ENCODE measurements around the gene DNASE1L3. TPM values are rescaled to one million over a fixed set of nuclear protein-coding genes. Genes with fewer than 3 reads are reported as not detected.
"Not testable (repeated sequence)": the region's sequence is repeated elsewhere in the genome, so short reads cannot be mapped to it uniquely, and the experiment has no call there.

Gene DNASE1L3
- total and polyA plus RNA-seq, 2 donors (not counting 1 experiment from before 2014, with no cell fraction given): not detected

DNA sequence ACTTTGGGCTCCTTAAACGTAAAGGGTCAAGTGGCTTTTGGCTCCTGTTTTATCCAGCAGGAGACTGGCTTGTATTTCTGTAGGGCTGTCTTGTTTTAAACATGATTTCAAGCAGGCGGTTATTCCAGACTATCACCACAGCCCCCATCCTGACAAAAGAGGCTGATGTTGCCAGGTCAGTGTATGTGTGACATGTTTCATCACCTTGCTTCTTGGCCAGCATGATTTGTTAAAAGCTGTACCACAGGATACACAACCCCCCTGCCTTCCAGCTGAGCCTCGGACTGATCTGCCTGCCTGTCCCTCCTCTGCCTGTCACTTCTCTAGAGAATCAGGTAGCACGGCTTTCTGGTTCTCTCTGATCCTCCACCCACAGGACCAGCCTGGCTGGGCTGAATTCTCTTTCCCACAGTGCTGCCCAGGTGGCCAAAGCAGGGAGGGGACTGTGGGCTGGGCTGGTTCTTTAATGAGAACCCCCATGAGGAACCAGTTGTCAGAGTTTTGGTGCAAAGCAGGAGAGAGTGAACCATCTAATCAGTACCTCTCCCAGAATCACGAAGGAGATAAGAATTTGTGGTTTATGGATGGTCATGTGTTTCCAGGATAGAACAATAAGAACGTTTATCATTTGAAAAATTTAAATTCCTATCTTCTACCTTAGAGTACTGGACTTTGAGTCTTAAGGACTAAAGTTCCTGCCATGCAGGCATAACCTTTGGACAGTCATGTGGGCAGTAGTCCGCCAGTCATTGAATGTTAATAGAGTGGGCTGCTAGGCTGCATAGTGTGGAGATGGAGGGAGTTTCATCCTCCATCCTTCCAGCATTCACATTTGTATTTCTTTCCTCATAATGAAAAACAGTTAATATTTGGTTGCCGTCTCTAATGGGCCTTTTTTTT is 35.6 kb upstream of the DNASE1L3 start:
- no peak overlapping the region for H3K9ac ChIP-seq (ENCODE audit: insufficient read depth, low read length)
- H4K20me1 ChIP-seq (ENCODE audit: control insufficient read depth, extremely low read depth, insufficient read depth, low read length): no peaks in the 10 kb centered on the region
- no peaks in the 10 kb centered on the region for H3K36me3 ChIP-seq (ENCODE audit: control insufficient read depth, insufficient read depth, low read length)
- H3K4me1 ChIP-seq (ENCODE audit: control insufficient read depth, extremely low read depth, insufficient read depth, low read length): no peaks in the 10 kb centered on the region
- no peaks in the 10 kb centered on the region for H3K27me3 ChIP-seq (ENCODE audit: control insufficient read depth, insufficient read depth, low read length)
- no peak overlapping the region for H3K4me2 ChIP-seq (ENCODE audit: extremely low read depth, insufficient read depth, low read length)
- H3K4me3 ChIP-seq (replicated peaks in 1 of 4; ENCODE audit: control extremely low read depth in 1 of 4, insufficient read depth in 1 of 4, low read depth in 3 of 4, low read length in 4 of 4): no peak overlapping the region
- H3K9me3 ChIP-seq (ENCODE audit: control insufficient read depth, insufficient read depth, low read depth, low read length): no peaks in the 10 kb centered on the region
- no peaks in the 10 kb centered on the region for H3K79me2 ChIP-seq (ENCODE audit: control insufficient read depth, insufficient read depth, low read length)
- no peak overlapping the region for H2AFZ ChIP-seq (ENCODE audit: low read length)
- TF ChIP-seq EZH2 (IDR thresholded peaks at IDR 0.05; ENCODE audit: low read length, missing control alignments): no peak
- TF ChIP-seq CTCF (conservative IDR thresholded peaks at IDR 0.05 in 1 of 2, IDR thresholded peaks at IDR 0.05 in 1 of 2; ENCODE audit: low read depth in 1 of 2, low read length in 2 of 2): no peak
- no peak for DNase-seq (ENCODE audit: low read depth in 2 of 2)
- no peak overlapping the region for H3K27ac ChIP-seq (ENCODE audit: insufficient read depth, low read length)

GRCh38 chr3:58243976-58244585 is 33.3 kb upstream of the DNASE1L3 start:
- H3K36me3 ChIP-seq (ENCODE audit: control insufficient read depth, insufficient read depth, low read length): no peaks in the 10 kb centered on the region
- H2AFZ ChIP-seq (ENCODE audit: low read length): no peak overlapping the region
- H3K9ac ChIP-seq (ENCODE audit: insufficient read depth, low read length): no peak overlapping the region
- H3K4me2 ChIP-seq (ENCODE audit: extremely low read depth, insufficient read depth, low read length): no peak overlapping the region
- H3K4me1 ChIP-seq (ENCODE audit: control insufficient read depth, extremely low read depth, insufficient read depth, low read length): no peaks in the 10 kb centered on the region
- H3K27me3 ChIP-seq (ENCODE audit: control insufficient read depth, insufficient read depth, low read length): no peaks in the 10 kb centered on the region
- H3K9me3 ChIP-seq (ENCODE audit: control insufficient read depth, insufficient read depth, low read depth, low read length): no peaks in the 10 kb centered on the region
- no peaks in the 10 kb centered on the region for H4K20me1 ChIP-seq (ENCODE audit: control insufficient read depth, extremely low read depth, insufficient read depth, low read length)
- no peak overlapping the region for H3K27ac ChIP-seq (ENCODE audit: insufficient read depth, low read length)
- TF ChIP-seq EZH2 (IDR thresholded peaks at IDR 0.05; ENCODE audit: low read length, missing control alignments) (no peak), CTCF (conservative IDR thresholded peaks at IDR 0.05 in 1 of 2, IDR thresholded peaks at IDR 0.05 in 1 of 2; ENCODE audit: low read depth in 1 of 2, low read length in 2 of 2) (no peak)
- no peak overlapping the region for H3K4me3 ChIP-seq (replicated peaks in 1 of 4; ENCODE audit: control extremely low read depth in 1 of 4, insufficient read depth in 1 of 4, low read depth in 3 of 4, low read length in 4 of 4)
- DNase-seq (ENCODE audit: low read depth in 2 of 2): no peak
- H3K79me2 ChIP-seq (ENCODE audit: control insufficient read depth, insufficient read depth, low read length): no peaks in the 10 kb centered on the region

GRCh38 chr3:58242860-58243259 is 32.1 kb upstream of the DNASE1L3 start:
- not testable (repeated sequence) for DNase-seq (ENCODE audit: low read depth in 2 of 2); H3K4me1 ChIP-seq (ENCODE audit: control insufficient read depth, extremely low read depth, insufficient read depth, low read length); H4K20me1 ChIP-seq (ENCODE audit: control insufficient read depth, extremely low read depth, insufficient read depth, low read length); H3K9ac ChIP-seq (ENCODE audit: insufficient read depth, low read length); H3K9me3 ChIP-seq (ENCODE audit: control insufficient read depth, insufficient read depth, low read depth, low read length); H2AFZ ChIP-seq (ENCODE audit: low read length); H3K27ac ChIP-seq (ENCODE audit: insufficient read depth, low read length); H3K36me3 ChIP-seq (ENCODE audit: control insufficient read depth, insufficient read depth, low read length); H3K4me2 ChIP-seq (ENCODE audit: extremely low read depth, insufficient read depth, low read length); H3K27me3 ChIP-seq (ENCODE audit: control insufficient read depth, insufficient read depth, low read length); H3K4me3 ChIP-seq (replicated peaks in 1 of 4; ENCODE audit: control extremely low read depth in 1 of 4, insufficient read depth in 1 of 4, low read depth in 3 of 4, low read length in 4 of 4); H3K79me2 ChIP-seq (ENCODE audit: control insufficient read depth, insufficient read depth, low read length)

Data from fibroblast of lung (primary cell).